Measurements from ENCODE around the gene ANKRD37. TPM values are rescaled to one million over a fixed set of nuclear protein-coding genes. Genes with fewer than 3 reads are reported as not detected.
"Not testable (repeated sequence)": the region's sequence is repeated elsewhere in the genome, so short reads cannot be mapped to it uniquely, and the experiment has no call there.

The ANKRD37 gene
- total RNA-seq, 1 donor from 2014 or later, result 4.6 TPM

- Mint-ChIP-seq H3K27ac (ENCODE audit: unreplicated experiment) (no peak overlapping the region), H3K36me3 (ENCODE audit: unreplicated experiment) (no peaks in the 10 kb centered on the region), H3K4me1 (ENCODE audit: low read depth, unreplicated experiment) (peaks cover 14% of the 10 kb centered on the region), H3K27me3 (ENCODE audit: unreplicated experiment) (no peaks in the 10 kb centered on the region), H3K9me3 (ENCODE audit: unreplicated experiment) (no peaks in the 10 kb centered on the region), H3K4me3 (ENCODE audit: unreplicated experiment) (no peak overlapping the region)
- no peak for DNase-seq
- TF ChIP-seq CTCF (IDR thresholded peaks at IDR 0.05; ENCODE audit: partially characterized antibody, unreplicated experiment), result no peak
Measured at GRCh38 chr4:185361872-185362271, 34.8 kb upstream of the ANKRD37 start.

GRCh38 chr4:185362570-185362969 is 34.1 kb upstream of the ANKRD37 start:
- H3K27me3 Mint-ChIP-seq (ENCODE audit: unreplicated experiment); DNase-seq; H3K27ac Mint-ChIP-seq (ENCODE audit: unreplicated experiment); H3K36me3 Mint-ChIP-seq (ENCODE audit: unreplicated experiment); H3K9me3 Mint-ChIP-seq (ENCODE audit: unreplicated experiment); H3K4me3 Mint-ChIP-seq (ENCODE audit: unreplicated experiment): not testable (repeated sequence)
- peaks cover 10% of the 10 kb centered on the region for H3K4me1 Mint-ChIP-seq (ENCODE audit: low read depth, unreplicated experiment)

DNA sequence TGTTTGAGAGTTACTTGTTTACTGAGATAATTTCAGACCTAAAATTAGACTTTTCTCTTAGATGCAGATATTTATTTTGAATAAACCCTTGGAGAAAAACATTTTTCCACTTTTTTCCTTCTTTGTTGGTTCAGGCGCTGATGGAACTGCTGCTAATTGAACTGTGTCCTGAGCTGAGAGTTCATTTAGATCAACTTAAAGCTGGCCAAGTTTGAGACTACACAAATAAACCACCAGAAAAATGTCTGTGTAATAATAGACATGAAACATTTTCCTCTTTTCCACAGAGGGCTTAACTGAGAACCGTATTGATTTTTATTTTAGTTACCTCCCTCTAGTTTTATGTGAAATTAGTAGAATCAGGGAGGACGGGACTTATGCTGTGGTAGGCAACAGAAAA is 33.4 kb upstream of the ANKRD37 start:
- H3K27ac Mint-ChIP-seq (ENCODE audit: unreplicated experiment), result no peak overlapping the region
- no peak overlapping the region for H3K4me3 Mint-ChIP-seq (ENCODE audit: unreplicated experiment)
- peaks cover 10% of the 10 kb centered on the region for H3K4me1 Mint-ChIP-seq (ENCODE audit: low read depth, unreplicated experiment)
- no peaks in the 10 kb centered on the region for H3K36me3 Mint-ChIP-seq (ENCODE audit: unreplicated experiment)
- H3K9me3 Mint-ChIP-seq (ENCODE audit: unreplicated experiment), result peaks cover under 1% of the 10 kb centered on the region
- no peak for TF ChIP-seq CTCF (IDR thresholded peaks at IDR 0.05; ENCODE audit: partially characterized antibody, unreplicated experiment)
- DNase-seq, result no peak
- H3K27me3 Mint-ChIP-seq (ENCODE audit: unreplicated experiment), result peaks cover under 1% of the 10 kb centered on the region

DNA sequence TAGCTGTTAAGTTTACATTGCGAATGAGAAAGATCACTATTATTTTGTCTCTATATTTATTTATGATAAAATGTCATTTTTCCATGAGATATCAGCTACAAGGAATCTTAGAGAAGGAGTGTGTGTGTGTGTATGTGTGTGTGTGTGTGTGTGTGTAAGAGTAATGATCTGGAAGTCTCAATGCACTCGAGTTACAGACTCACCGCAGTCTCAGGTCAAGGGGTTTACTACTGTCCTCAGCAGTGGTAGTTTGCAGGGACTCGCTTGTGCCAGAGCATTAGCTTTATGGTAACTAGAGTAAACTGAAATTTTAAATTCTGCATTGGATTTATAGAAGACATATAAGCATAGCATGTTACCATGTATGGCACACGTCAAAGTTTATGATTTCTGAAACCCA is 31.8 kb upstream of the ANKRD37 start:
- peaks cover 1% of the 10 kb centered on the region for H3K27me3 Mint-ChIP-seq (ENCODE audit: unreplicated experiment)
- DNase-seq, result no peak
- no peak for TF ChIP-seq CTCF (IDR thresholded peaks at IDR 0.05; ENCODE audit: partially characterized antibody, unreplicated experiment)
- no peak overlapping the region for H3K27ac Mint-ChIP-seq (ENCODE audit: unreplicated experiment)
- H3K4me1 Mint-ChIP-seq (ENCODE audit: low read depth, unreplicated experiment), result peaks cover 10% of the 10 kb centered on the region
- H3K4me3 Mint-ChIP-seq (ENCODE audit: unreplicated experiment), result no peak overlapping the region
- peaks cover 1% of the 10 kb centered on the region for H3K9me3 Mint-ChIP-seq (ENCODE audit: unreplicated experiment)
- H3K36me3 Mint-ChIP-seq (ENCODE audit: unreplicated experiment), result no peaks in the 10 kb centered on the region

- H3K9me3 Mint-ChIP-seq (ENCODE audit: unreplicated experiment), result peaks cover 1% of the 10 kb centered on the region
- no peak for TF ChIP-seq CTCF (IDR thresholded peaks at IDR 0.05; ENCODE audit: partially characterized antibody, unreplicated experiment)
Measured at GRCh38 chr4:185369731-185370130, 26.9 kb upstream of the ANKRD37 start.

More at GRCh38 chr4:185369731-185370130, 26.9 kb upstream of the ANKRD37 start:
- Mint-ChIP-seq H3K4me1 (ENCODE audit: low read depth, unreplicated experiment) (peaks cover 5% of the 10 kb centered on the region), H3K36me3 (ENCODE audit: unreplicated experiment) (no peaks in the 10 kb centered on the region), H3K4me3 (ENCODE audit: unreplicated experiment) (no peak overlapping the region), H3K27ac (ENCODE audit: unreplicated experiment) (no peak overlapping the region), H3K27me3 (ENCODE audit: unreplicated experiment) (peaks cover 1% of the 10 kb centered on the region)
- DNase-seq, result no peak
